Endothelial cell of umbilical vein (primary cell): Measurements from ENCODE around the gene EPS8. TPM values are rescaled to one million over a fixed set of nuclear protein-coding genes. Genes with fewer than 3 reads are reported as not detected.

Source experiments
- BruUV-seq: library from RNA; stranded (reverse); fragments of 400-500 nt; replicated peaks from 2 replicates; lab custom pipeline; 2021; lab: Mats Ljungman, UMichigan
- CTCF ChIA-PET: fragments of 300-600, 350-600 bp; sonication (Branson Sonifier 250); formaldehyde crosslinking; loops from one replicate; lab custom pipeline; 2021; ENCODE audit warnings: antibody characterized with exemption, inconsistent platforms; lab: Charles Lee
- POLR2A ChIA-PET: fragments of 300-600, 350-600 bp; sonication (Branson Sonifier 250); formaldehyde crosslinking; loops from one replicate; lab custom pipeline; 2021; ENCODE audit warnings: antibody characterized with exemption, inconsistent platforms; lab: Charles Lee
- DNase-seq: peaks from one replicate; pipeline ENCODE4 v3.0.0-alpha.2; 2011; ENCODE audit warnings: low read depth, low spot score
- FAIRE-seq: peaks from 2 replicates; lab custom pipeline; 2011; peaks lifted over from hg19 to GRCh38; lab: Jason Lieb, UNC
- H2AFZ ChIP-seq: 2 replicates; pipeline ENCODE4 v1.6.0; 2012; ENCODE audit warnings: low read depth, low read length, control low read depth, inconsistent platforms
- H3K27ac ChIP-seq: 2 replicates; pipeline ENCODE4 v1.5.1; 2011; ENCODE audit warnings: low read depth, mild to moderate bottlenecking, control low read depth, low read length, moderate library complexity; ENCODE audit not compliant: insufficient read depth
- H3K27me3 ChIP-seq, 2 experiments: 2 replicates each; pipeline versions ENCODE4 v1.6.0 to v1.6.1; 2011; ENCODE audit warnings: low read length in 2 of 2, mixed read lengths in 1 of 2; ENCODE audit not compliant: control insufficient read depth in 2 of 2, insufficient read depth in 2 of 2
- H3K36me3 ChIP-seq, 2 experiments: 2 replicates in 1 of 2; 3 replicates in 1 of 2; pipeline ENCODE4 v1.5.1; 2011; ENCODE audit warnings: low read length in 2 of 2, mild to moderate bottlenecking in 1 of 2, moderate library complexity in 1 of 2; ENCODE audit not compliant: control insufficient read depth in 2 of 2, insufficient read depth in 2 of 2; ENCODE audit errors: extremely low read depth in 1 of 2
- H3K4me1 ChIP-seq: 3 replicates; pipeline ENCODE4 v1.5.1; 2011; ENCODE audit warnings: mild to moderate bottlenecking, low read length; ENCODE audit not compliant: control insufficient read depth, insufficient read depth; ENCODE audit errors: extremely low read depth
- H3K4me2 ChIP-seq: 2 replicates; pipeline ENCODE4 v1.6.1; 2011; ENCODE audit warnings: low read length, control low read depth, mixed read lengths; ENCODE audit not compliant: insufficient read depth
- H3K4me3 ChIP-seq, 3 experiments: fragments of 200-600 bp in 1 of 3; sonication (generic), shearing (Covaris generic) in 1 of 3; replicated peaks in 1 of 3; 2 replicates each; pipeline ENCODE4 v1.5.1; 2011 to 2016; ENCODE audit warnings: control low read depth in 3 of 3, low read length in 3 of 3, mild to moderate bottlenecking in 2 of 3, inconsistent platforms in 1 of 3, low read depth in 1 of 3, moderate library complexity in 1 of 3; ENCODE audit not compliant: insufficient read depth in 1 of 3
- H3K79me2 ChIP-seq: 2 replicates; pipeline ENCODE4 v1.6.0; 2012; ENCODE audit warnings: low read length, inconsistent platforms; ENCODE audit not compliant: control insufficient read depth, insufficient read depth
- H3K9ac ChIP-seq: replicated peaks from 2 replicates; pipeline ENCODE3; 2011; ENCODE audit warnings: low read length, control low read depth; ENCODE audit not compliant: insufficient read depth; ENCODE audit errors: extremely low read depth
- H3K9me1 ChIP-seq: replicated peaks from 3 replicates; pipeline ENCODE4 v1.6.0; 2011; ENCODE audit warnings: mild to moderate bottlenecking, low read length; ENCODE audit not compliant: control insufficient read depth, insufficient read depth; ENCODE audit errors: extremely low read depth
- H3K9me3 ChIP-seq: replicated peaks from 2 replicates; pipeline ENCODE4 v1.5.1; 2012; ENCODE audit warnings: low read length, inconsistent platforms; ENCODE audit not compliant: control insufficient read depth, insufficient read depth
- H4K20me1 ChIP-seq: replicated peaks from 2 replicates; pipeline ENCODE3; 2011; ENCODE audit warnings: mild to moderate bottlenecking, low read length; ENCODE audit not compliant: control insufficient read depth, insufficient read depth; ENCODE audit errors: extremely low read depth
- CTCF ChIP-seq, 2 donors: IDR thresholded peaks; 1 replicate in 1 of 2; 2 replicates in 1 of 2; pipeline ENCODE4 v1.5.1; 2011; ENCODE audit warnings: low read length in 2 of 2, mild to moderate bottlenecking in 2 of 2, moderate library complexity in 2 of 2, control low read depth in 1 of 2, inconsistent platforms in 1 of 2, low read depth in 1 of 2; ENCODE audit not compliant: insufficient read depth in 1 of 2; ENCODE audit errors: extremely low read depth in 1 of 2
- EZH2 ChIP-seq: IDR thresholded peaks from 2 replicates; pipeline ENCODE4 v1.6.1; 2012; ENCODE audit warnings: borderline replicate concordance, low read depth, mild to moderate bottlenecking, moderate library complexity, low read length, inconsistent platforms; ENCODE audit not compliant: severe bottlenecking
- FOS ChIP-seq: IDR thresholded peaks from 2 replicates; pipeline ENCODE4 v1.6.1; 2011; ENCODE audit warnings: mild to moderate bottlenecking, low read length, moderate library complexity, borderline replicate concordance; ENCODE audit not compliant: insufficient read depth
- GATA2 ChIP-seq: IDR thresholded peaks from 2 replicates; pipeline ENCODE4 v1.7.0; 2011; ENCODE audit warnings: low read depth, mild to moderate bottlenecking, moderate library complexity, mixed read lengths, low read length; ENCODE audit not compliant: insufficient read length, insufficient read depth
- JUN ChIP-seq: IDR thresholded peaks from 2 replicates; pipeline ENCODE4 v1.6.1; 2011; ENCODE audit warnings: borderline replicate concordance, low read depth; ENCODE audit not compliant: insufficient read length, insufficient read depth
- MYC ChIP-seq: IDR thresholded peaks from one replicate; pipeline ENCODE4 v1.6.1; 2011; ENCODE audit warnings: mild to moderate bottlenecking, low read depth, low read length
- POLR2A ChIP-seq: IDR thresholded peaks from 2 replicates; pipeline ENCODE4 v1.6.1; 2012; ENCODE audit warnings: low read depth, mild to moderate bottlenecking, control low read depth, low read length
- POLR2AphosphoS5 ChIP-seq: IDR thresholded peaks from 2 replicates; pipeline ENCODE4 v1.6.1; 2012; ENCODE audit warnings: low read depth, mild to moderate bottlenecking, control low read depth, low read length, moderate library complexity; ENCODE audit not compliant: insufficient read depth
- dilution Hi-C: fragments of 300-500 bp; cut with MboI; formaldehyde crosslinking; loops from one replicate; pipeline ENCODE4 v1.15.0; 2019; ENCODE audit warnings: low sequenced_read_pairs; ENCODE audit not compliant: extremely low pct_ligation_motif_present
- intact Hi-C: fragments of 100-400 bp; cut with micrococcal nuclease; formaldehyde crosslinking; loops from one replicate; pipeline ENCODE4 v1.10.0; 2022
- polyA plus RNA-seq, 4 experiments: library from polyadenylated mRNA; depleted of rRNA in 3 of 4; stranded (reverse) in 3 of 4; unstranded in 1 of 4; fragments of >200 nt; gene quantifications; 2 replicates each; pipeline versions ENCODE4 v1.2.1 to v1.2.3, GENCODE V29; 2011 to 2012; ENCODE audit warnings: missing spikeins in 1 of 4
- total RNA-seq: library from RNA; stranded (reverse); gene quantifications from 2 replicates; pipeline ENCODE4 v1.2.3, GENCODE V29; 2021
- TF ChIP-seq, protein P1 (sequence below): IDR thresholded peaks from 2 replicates; pipeline ENCODE4 v1.6.1; 2011; ENCODE audit not compliant: insufficient read depth, insufficient read length

Gene EPS8
- total and polyA plus RNA-seq, 2 donors (not counting 3 experiments of a cell fraction or from before 2014, with no cell fraction given): 8.4 to 11.9 TPM

- Histone ChIP-seq H3K27me3 (no peaks in the 10 kb centered on the region), H4K20me1 (peaks cover 2% of the 10 kb centered on the region), H2AFZ (no peak overlapping the region), H3K4me3 (no peak overlapping the region), H3K9me3 (no peaks in the 10 kb centered on the region), H3K4me2 (no peak overlapping the region), H3K27ac (no peak overlapping the region), H3K79me2 (no peaks in the 10 kb centered on the region), H3K4me1 (no peaks in the 10 kb centered on the region), H3K9me1 (no peaks in the 10 kb centered on the region), H3K9ac (no peak overlapping the region), H3K36me3 (no peaks in the 10 kb centered on the region)
- TF ChIP-seq POLR2AphosphoS5 (no peak), FOS (no peak), MYC (no peak), JUN (no peak), EZH2 (no peak), GATA2 (no peak), POLR2A (no peak), CTCF (IDR thresholded peaks at IDR 0.05; ENCODE audit: extremely low read depth in 1 of 2, insufficient read depth in 1 of 2, low read depth in 1 of 2, low read length in 2 of 2) (no peak)
- TF ChIP-seq, protein P1, sequence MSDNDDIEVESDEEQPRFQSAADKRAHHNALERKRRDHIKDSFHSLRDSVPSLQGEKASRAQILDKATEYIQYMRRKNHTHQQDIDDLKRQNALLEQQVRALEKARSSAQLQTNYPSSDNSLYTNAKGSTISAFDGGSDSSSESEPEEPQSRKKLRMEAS: no peak
- BruUV-seq: no TSS peak
- dilution Hi-C loops: no loop called here
- no peak for FAIRE-seq
- POLR2A ChIA-PET: no interaction called here
- CTCF ChIA-PET: no interaction called here
- intact Hi-C loops: no loop called here
- DNase-seq: no peak
Measured at GRCh38 chr12:15769586-15769985, 19.6 kb downstream of the EPS8 start.
